WTC11 (cell line): ENCODE data around the gene KIF3C.

Experiments used
- ETV6 ChIP-seq: sonication (generic); formaldehyde crosslinking; IDR thresholded peaks from 2 replicates; pipeline ENCODE4 v1.8.1; 2022; ENCODE audit warnings: mild to moderate bottlenecking, missing genetic modification reagents
- FOXP1 ChIP-seq: sonication (generic); formaldehyde crosslinking; IDR thresholded peaks from 2 replicates; pipeline ENCODE4 v1.8.0; 2022; ENCODE audit warnings: missing genetic modification reagents, mild to moderate bottlenecking, moderate library complexity, borderline replicate concordance
- GABPB1 ChIP-seq: sonication (generic); formaldehyde crosslinking; IDR thresholded peaks from 2 replicates; pipeline ENCODE4 v1.8.1; 2023; ENCODE audit warnings: mild to moderate bottlenecking, missing genetic modification reagents
- JUN ChIP-seq: sonication (generic); formaldehyde crosslinking; IDR thresholded peaks from 2 replicates; pipeline ENCODE4 v1.8.0; 2023; ENCODE audit warnings: mild to moderate bottlenecking, missing genetic modification reagents
- ZBTB21 ChIP-seq: sonication (generic); formaldehyde crosslinking; IDR thresholded peaks from 2 replicates; pipeline ENCODE4 v1.8.1; 2023; ENCODE audit warnings: mild to moderate bottlenecking, missing genetic modification reagents, borderline replicate concordance
- ZNF317 ChIP-seq: sonication (generic); formaldehyde crosslinking; IDR thresholded peaks from 2 replicates; pipeline ENCODE4 v1.8.1; 2023; ENCODE audit warnings: low read depth, mild to moderate bottlenecking, moderate library complexity, missing genetic modification reagents, borderline replicate concordance
- ZNF671 ChIP-seq: fragments of 250-450 bp; sonication (Bioruptor Pico); IDR thresholded peaks from 2 replicates; pipeline ENCODE4 v1.8.0; 2021; ENCODE audit warnings: mild to moderate bottlenecking
- TF ChIP-seq, protein P1 (sequence below): fragments of 200-600 bp; IDR thresholded peaks from 2 replicates; pipeline ENCODE4 v1.8.0; 2022; ENCODE audit warnings: antibody characterized with exemption
- TF ChIP-seq, protein P2 (sequence below): sonication (generic); formaldehyde crosslinking; IDR thresholded peaks from 2 replicates; pipeline ENCODE4 v1.8.0; 2022; ENCODE audit warnings: mild to moderate bottlenecking, missing genetic modification reagents
- TF ChIP-seq, protein P3 (sequence below): sonication (generic); formaldehyde crosslinking; conservative IDR thresholded peaks from 2 replicates; pipeline ENCODE4 v1.8.1; 2022; ENCODE audit warnings: mild to moderate bottlenecking, missing genetic modification reagents

DNA sequence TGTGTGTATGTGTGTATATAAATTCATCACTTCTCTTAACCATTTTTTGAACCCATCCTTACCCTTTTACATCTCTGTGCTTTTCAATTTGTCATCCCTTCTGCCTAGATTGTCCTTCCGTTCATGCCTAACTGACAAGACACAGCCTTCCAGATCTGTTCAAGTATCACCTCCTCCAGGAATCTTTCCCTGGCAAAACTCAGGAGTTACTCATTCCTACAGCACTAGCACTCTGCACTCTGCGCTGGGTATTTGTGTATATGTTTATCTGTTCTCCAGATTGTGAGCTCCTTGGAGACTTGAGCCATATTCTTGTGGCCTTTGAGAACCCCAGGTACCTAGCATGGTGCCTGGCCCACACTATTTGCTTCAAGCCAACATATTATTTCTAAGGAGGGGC is 77.2 kb downstream of the KIF3C start:
- TF ChIP-seq, protein P1, sequence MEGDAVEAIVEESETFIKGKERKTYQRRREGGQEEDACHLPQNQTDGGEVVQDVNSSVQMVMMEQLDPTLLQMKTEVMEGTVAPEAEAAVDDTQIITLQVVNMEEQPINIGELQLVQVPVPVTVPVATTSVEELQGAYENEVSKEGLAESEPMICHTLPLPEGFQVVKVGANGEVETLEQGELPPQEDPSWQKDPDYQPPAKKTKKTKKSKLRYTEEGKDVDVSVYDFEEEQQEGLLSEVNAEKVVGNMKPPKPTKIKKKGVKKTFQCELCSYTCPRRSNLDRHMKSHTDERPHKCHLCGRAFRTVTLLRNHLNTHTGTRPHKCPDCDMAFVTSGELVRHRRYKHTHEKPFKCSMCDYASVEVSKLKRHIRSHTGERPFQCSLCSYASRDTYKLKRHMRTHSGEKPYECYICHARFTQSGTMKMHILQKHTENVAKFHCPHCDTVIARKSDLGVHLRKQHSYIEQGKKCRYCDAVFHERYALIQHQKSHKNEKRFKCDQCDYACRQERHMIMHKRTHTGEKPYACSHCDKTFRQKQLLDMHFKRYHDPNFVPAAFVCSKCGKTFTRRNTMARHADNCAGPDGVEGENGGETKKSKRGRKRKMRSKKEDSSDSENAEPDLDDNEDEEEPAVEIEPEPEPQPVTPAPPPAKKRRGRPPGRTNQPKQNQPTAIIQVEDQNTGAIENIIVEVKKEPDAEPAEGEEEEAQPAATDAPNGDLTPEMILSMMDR, result no peak
- TF ChIP-seq JUN (no peak), ZBTB21 (CRISPR knock-in tag) (no peak), ZNF671 (CRISPR knock-in tag) (no peak), FOXP1 (CRISPR knock-in tag) (no peak), ZNF317 (CRISPR knock-in tag) (no peak), ETV6 (CRISPR knock-in tag) (no peak), GABPB1 (CRISPR knock-in tag) (no peak)
- TF ChIP-seq, protein P2, sequence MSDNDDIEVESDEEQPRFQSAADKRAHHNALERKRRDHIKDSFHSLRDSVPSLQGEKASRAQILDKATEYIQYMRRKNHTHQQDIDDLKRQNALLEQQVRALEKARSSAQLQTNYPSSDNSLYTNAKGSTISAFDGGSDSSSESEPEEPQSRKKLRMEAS (CRISPR knock-in tag), result no peak
- TF ChIP-seq, protein P3, sequence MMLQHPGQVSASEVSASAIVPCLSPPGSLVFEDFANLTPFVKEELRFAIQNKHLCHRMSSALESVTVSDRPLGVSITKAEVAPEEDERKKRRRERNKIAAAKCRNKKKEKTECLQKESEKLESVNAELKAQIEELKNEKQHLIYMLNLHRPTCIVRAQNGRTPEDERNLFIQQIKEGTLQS (CRISPR knock-in tag), result no peak
